HG02938 (cell line): Measurements from ENCODE around the gene SAC3D1.

Source experiments
- ATAC-seq: cut with Tn5 transposase; IDR thresholded peaks from one replicate; pipeline ENCODE4 v1.9.1; 2021; ENCODE audit warnings: mild to moderate bottlenecking, moderate library complexity; ENCODE audit not compliant: unreplicated experiment

SAC3D1 gene

GRCh38 chr11:65086809-65087208, 45.8 kb downstream of the SAC3D1 start:
- ATAC-seq = no peak

GRCh38 chr11:65087216-65087615, 46.2 kb downstream of the SAC3D1 start:
- ATAC-seq = no peak

GRCh38 chr11:65087827-65088226, 46.8 kb downstream of the SAC3D1 start:
- no peak for ATAC-seq

GRCh38 chr11:65089621-65090020, 48.6 kb downstream of the SAC3D1 start:
- no peak for ATAC-seq

- ATAC-seq = no peak
These were observed 49.6 kb downstream of the SAC3D1 start for GRCh38 chr11:65090628-65091027.
